ENCODE measurements around the gene AHCYL2.
"Not testable (repeated sequence)": the region's sequence is repeated elsewhere in the genome, so short reads cannot be mapped to it uniquely, and the experiment has no call there.

- TF ChIP-seq CTCF (IDR thresholded peaks at IDR 0.05); POLR2AphosphoS5 (IDR thresholded peaks at IDR 0.05; ENCODE audit: low read depth, low read length): not testable (repeated sequence)
Observed at GRCh38 chr7:129252603-129253002, 27.8 kb downstream of the AHCYL2 start.
